ENCODE results near the gene PNKD.

DNA sequence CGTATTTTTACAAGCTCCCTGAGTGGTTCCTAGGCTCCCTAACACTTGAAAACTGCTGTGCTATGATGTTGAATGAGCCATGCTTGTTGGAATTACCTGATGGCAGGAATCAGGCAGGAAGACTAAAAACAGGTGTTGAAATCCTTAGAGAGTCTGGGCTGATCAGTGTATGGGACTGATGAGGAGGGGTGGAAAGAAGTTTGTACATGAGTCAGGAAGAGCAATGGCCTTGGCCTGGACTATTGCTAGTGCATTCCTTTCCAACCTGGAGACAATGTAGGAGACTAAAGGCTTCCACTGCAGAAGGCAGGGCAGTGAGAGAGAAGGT lies 46.9 kb downstream of the PNKD start:
- TF ChIP-seq, protein P1, sequence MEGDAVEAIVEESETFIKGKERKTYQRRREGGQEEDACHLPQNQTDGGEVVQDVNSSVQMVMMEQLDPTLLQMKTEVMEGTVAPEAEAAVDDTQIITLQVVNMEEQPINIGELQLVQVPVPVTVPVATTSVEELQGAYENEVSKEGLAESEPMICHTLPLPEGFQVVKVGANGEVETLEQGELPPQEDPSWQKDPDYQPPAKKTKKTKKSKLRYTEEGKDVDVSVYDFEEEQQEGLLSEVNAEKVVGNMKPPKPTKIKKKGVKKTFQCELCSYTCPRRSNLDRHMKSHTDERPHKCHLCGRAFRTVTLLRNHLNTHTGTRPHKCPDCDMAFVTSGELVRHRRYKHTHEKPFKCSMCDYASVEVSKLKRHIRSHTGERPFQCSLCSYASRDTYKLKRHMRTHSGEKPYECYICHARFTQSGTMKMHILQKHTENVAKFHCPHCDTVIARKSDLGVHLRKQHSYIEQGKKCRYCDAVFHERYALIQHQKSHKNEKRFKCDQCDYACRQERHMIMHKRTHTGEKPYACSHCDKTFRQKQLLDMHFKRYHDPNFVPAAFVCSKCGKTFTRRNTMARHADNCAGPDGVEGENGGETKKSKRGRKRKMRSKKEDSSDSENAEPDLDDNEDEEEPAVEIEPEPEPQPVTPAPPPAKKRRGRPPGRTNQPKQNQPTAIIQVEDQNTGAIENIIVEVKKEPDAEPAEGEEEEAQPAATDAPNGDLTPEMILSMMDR (IDR thresholded peaks at IDR 0.05): no peak
- no peak for TF ChIP-seq POLR2AphosphoS5 (IDR thresholded peaks at IDR 0.05)

Data from suprapubic skin (tissue), 3 donors.